Measurements from ENCODE around the gene KSR1. TPM values are rescaled to one million over a fixed set of nuclear protein-coding genes. Genes with fewer than 3 reads are reported as not detected.
"Not testable (repeated sequence)": the region's sequence is repeated elsewhere in the genome, so short reads cannot be mapped to it uniquely, and the experiment has no call there.

KSR1 gene
- total RNA-seq, 1 donor from 2014 or later = 19.3 TPM

GRCh38 chr17:27426471-27426870 lies 29.8 kb upstream of the KSR1 start:
- not testable (repeated sequence) for DNase-seq (ENCODE audit: low read depth, low spot score)

GRCh38 chr17:27427166-27427862 lies 28.9 kb upstream of the KSR1 start:
- DNase-seq (ENCODE audit: low read depth, low spot score) = not testable (repeated sequence)

- no peak for DNase-seq (ENCODE audit: low read depth, low spot score)
These were observed 27.3 kb upstream of the KSR1 start for GRCh38 chr17:27428781-27429505.

- no peak for DNase-seq (ENCODE audit: low read depth, low spot score)
These were observed 26.4 kb upstream of the KSR1 start for GRCh38 chr17:27429666-27430382.

GRCh38 chr17:27430383-27430840 lies 25.8 kb upstream of the KSR1 start:
- DNase-seq (ENCODE audit: low read depth, low spot score) = no peak

GRCh38 chr17:27430882-27431491 lies 25.3 kb upstream of the KSR1 start:
- DNase-seq (ENCODE audit: low read depth, low spot score) = peak; percentile 17

GRCh38 chr17:27433521-27433920 lies 22.7 kb upstream of the KSR1 start:
- DNase-seq (ENCODE audit: low read depth, low spot score) = no peak

GRCh38 chr17:27435431-27436070 lies 20.7 kb upstream of the KSR1 start:
- not testable (repeated sequence) for DNase-seq (ENCODE audit: low read depth, low spot score)

GRCh38 chr17:27438348-27438998 lies 17.8 kb upstream of the KSR1 start:
- no peak for DNase-seq (ENCODE audit: low read depth, low spot score)

GRCh38 chr17:27439342-27439741 lies 16.9 kb upstream of the KSR1 start:
- no peak for DNase-seq (ENCODE audit: low read depth, low spot score)

GRCh38 chr17:27442702-27443101 lies 13.5 kb upstream of the KSR1 start:
- no peak for DNase-seq (ENCODE audit: low read depth, low spot score)

GRCh38 chr17:27443491-27443890 lies 12.8 kb upstream of the KSR1 start:
- no peak for DNase-seq (ENCODE audit: low read depth, low spot score)

- no peak for DNase-seq (ENCODE audit: low read depth, low spot score)
These were observed 10.3 kb upstream of the KSR1 start for GRCh38 chr17:27445971-27446370.

- DNase-seq (ENCODE audit: low read depth, low spot score) = peak; percentile 91
These were observed 9.5 kb upstream of the KSR1 start for GRCh38 chr17:27446569-27447301.

- DNase-seq (ENCODE audit: low read depth, low spot score) = not testable (repeated sequence)
These were observed 7.7 kb upstream of the KSR1 start for GRCh38 chr17:27448534-27448933.

- no peak for DNase-seq (ENCODE audit: low read depth, low spot score)
These were observed 6.7 kb upstream of the KSR1 start for GRCh38 chr17:27449541-27449940.

- DNase-seq (ENCODE audit: low read depth, low spot score) = no peak
These were observed 6.3 kb upstream of the KSR1 start for GRCh38 chr17:27449988-27450387.

- no peak for DNase-seq (ENCODE audit: low read depth, low spot score)
These were observed 5.8 kb upstream of the KSR1 start for GRCh38 chr17:27450416-27450815.

- DNase-seq (ENCODE audit: low read depth, low spot score) = no peak
These were observed 4.3 kb upstream of the KSR1 start for GRCh38 chr17:27451906-27452305.

GRCh38 chr17:27452828-27453227 lies 3.4 kb upstream of the KSR1 start:
- DNase-seq (ENCODE audit: low read depth, low spot score) = no peak
